ENCODE measurements around the gene DLG2. TPM values are rescaled to one million over a fixed set of nuclear protein-coding genes. Genes with fewer than 3 reads are reported as not detected.

Gene DLG2
- total and polyA plus RNA-seq, 12 donors, result 1.0 to 14.8 (median 7.4) TPM

- peaks cover 0 to 15% (median 3%) of the 10 kb centered on the region in 9 donors for H3K4me1 ChIP-seq
- peaks cover 0 to 7% (median 0%) of the 10 kb centered on the region in 7 donors for H3K27me3 ChIP-seq
- H3K9me3 ChIP-seq, result no peaks in the 10 kb centered on the region
- DNase-seq (no peak), ATAC-seq (no peak)
- no peak overlapping the region for H3K4me3 ChIP-seq
- H3K27ac ChIP-seq, result no peak overlapping the region
- intact Hi-C loops (cut with DNase I), result no loop called here
- TF ChIP-seq CTCF (IDR thresholded peaks at IDR 0.05), result no peak
- no peaks in the 10 kb centered on the region for H3K36me3 ChIP-seq
- WGBS, 2 donors, result 70 to 71% methylated on average over 1 of the region's 1 CpG
Observed at GRCh38 chr11:84724256-84724655, 902.9 kb downstream of the DLG2 start.

DNA sequence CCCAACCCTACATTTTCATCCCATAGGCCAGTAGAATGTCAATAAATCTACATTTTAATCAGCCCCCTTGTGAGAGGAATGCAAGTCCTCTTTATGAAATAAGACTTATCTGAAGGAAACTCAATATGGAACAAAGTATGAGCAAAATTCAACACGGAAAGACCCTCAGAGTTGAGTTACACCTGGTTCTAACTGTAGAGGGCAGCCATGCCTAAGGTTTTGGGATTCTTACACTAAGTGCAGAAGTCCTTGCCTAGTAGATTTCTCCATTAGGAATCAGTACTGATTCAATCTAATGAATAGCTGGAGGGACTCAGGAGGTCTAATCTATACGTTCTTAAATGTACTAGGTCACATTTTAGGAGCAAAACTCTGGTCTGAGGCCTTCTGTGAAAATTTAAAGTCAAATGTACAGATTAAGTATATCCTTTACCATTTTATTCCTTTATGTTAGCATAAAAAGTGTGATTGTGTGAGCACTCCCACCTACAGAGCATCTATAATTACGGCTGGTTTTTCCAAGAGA is 904.5 kb downstream of the DLG2 start:
- Histone ChIP-seq H3K4me3 (no peak overlapping the region), H3K36me3 (no peaks in the 10 kb centered on the region), H3K9me3 (no peaks in the 10 kb centered on the region), H3K27ac (no peak overlapping the region), H3K27me3 (peaks cover 0 to 7% (median 0%) of the 10 kb centered on the region in 7 donors), H3K4me1 (peaks cover 0 to 15% (median 3%) of the 10 kb centered on the region in 9 donors)
- ATAC-seq (no peak), DNase-seq (no peak)
- intact Hi-C loops (cut with DNase I), result no loop called here
- WGBS, 2 donors, result 59 to 63% methylated on average over 3 of the region's 3 CpGs
- peak in 2 of 9 donors; percentile 8 to 21 for TF ChIP-seq CTCF (IDR thresholded peaks at IDR 0.05)

GRCh38 chr11:84721561-84721961 is 905.6 kb downstream of the DLG2 start:
- ATAC-seq, result no peak
- Histone ChIP-seq H3K4me3 (peak overlapping the region in 4 of 10 donors; percentile 63 to 72 (median 68)), H3K4me1 (peaks cover 0 to 15% (median 3%) of the 10 kb centered on the region in 9 donors), H3K27me3 (peaks cover 0 to 7% (median 0%) of the 10 kb centered on the region in 7 donors), H3K9me3 (no peaks in the 10 kb centered on the region), H3K27ac (no peak overlapping the region), H3K36me3 (no peaks in the 10 kb centered on the region)
- DNase-seq, result no peak
- 37 to 64% methylated on average over 1 of the region's 1 CpG for WGBS, 2 donors
- TF ChIP-seq CTCF (IDR thresholded peaks at IDR 0.05), result no peak
- intact Hi-C loops (cut with DNase I), result no loop called here

DNA sequence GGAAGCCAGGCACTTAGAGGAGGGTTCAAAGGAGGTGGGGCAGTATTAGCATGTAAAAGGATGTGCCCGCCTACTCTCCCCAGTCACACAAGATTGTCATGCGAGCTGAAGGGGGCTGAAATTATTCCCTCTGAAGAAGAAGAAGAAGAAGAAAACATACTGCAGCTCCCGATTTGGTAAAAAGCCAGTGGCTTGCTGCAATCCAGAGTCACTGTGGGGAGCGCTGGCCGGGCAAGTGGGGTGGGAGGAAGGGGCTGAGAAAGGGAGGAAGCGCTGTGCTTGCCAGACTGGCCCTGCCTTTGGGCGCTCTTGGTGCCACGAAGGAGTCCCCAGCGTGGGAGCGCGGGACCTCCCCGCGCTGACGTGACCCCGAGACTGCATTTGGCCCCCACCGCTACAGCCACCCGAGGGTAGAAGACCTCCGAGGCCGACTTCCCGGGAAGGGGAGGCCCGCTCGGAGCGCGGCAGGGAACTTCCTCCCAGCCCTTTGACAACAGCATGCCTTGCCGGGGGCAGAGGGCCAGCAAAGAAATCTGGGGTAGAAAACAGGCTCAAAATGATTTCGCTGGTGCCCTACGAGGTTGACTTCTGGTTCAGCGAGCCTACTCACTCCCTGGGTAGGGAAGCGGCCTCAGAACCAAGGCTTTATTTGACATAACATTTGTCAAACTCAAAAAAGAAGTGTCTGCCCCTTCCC is 906.3 kb downstream of the DLG2 start:
- TF ChIP-seq CTCF (IDR thresholded peaks at IDR 0.05), result no peak
- peaks cover 0 to 15% (median 3%) of the 10 kb centered on the region in 9 donors for H3K4me1 ChIP-seq
- H3K36me3 ChIP-seq, result no peaks in the 10 kb centered on the region
- peak overlapping the region in 1 of 10 donors; percentile 35 for H3K27ac ChIP-seq
- intact Hi-C loops (cut with DNase I), result no loop called here
- DNase-seq, result peak; percentile 12 to 27
- peaks cover 0 to 7% (median 0%) of the 10 kb centered on the region in 7 donors for H3K27me3 ChIP-seq
- peak; percentile 48 to 90 (median 82) for ATAC-seq
- peak overlapping the region; percentile 33 to 72 (median 62) for H3K4me3 ChIP-seq
- 2 to 3% methylated on average over 26 to 29 of the region's 29 CpGs for whole genome bisulfite sequencing, 2 donors
- no peaks in the 10 kb centered on the region for H3K9me3 ChIP-seq

All from heart right ventricle (tissue), 16 donors.